ENCODE results near the gene GLCCI1.
A peak's percentile ranks its signal among the peaks of the same experiment; 100 is the strongest.

The GLCCI1 gene

GRCh38 chr7:7964250-7964649 lies 4.3 kb upstream of the GLCCI1 start:
- DNase-seq (ENCODE audit: low spot score): no peak

- DNase-seq (ENCODE audit: low spot score): no peak
These were observed 3.9 kb upstream of the GLCCI1 start for GRCh38 chr7:7964691-7965090.

DNA sequence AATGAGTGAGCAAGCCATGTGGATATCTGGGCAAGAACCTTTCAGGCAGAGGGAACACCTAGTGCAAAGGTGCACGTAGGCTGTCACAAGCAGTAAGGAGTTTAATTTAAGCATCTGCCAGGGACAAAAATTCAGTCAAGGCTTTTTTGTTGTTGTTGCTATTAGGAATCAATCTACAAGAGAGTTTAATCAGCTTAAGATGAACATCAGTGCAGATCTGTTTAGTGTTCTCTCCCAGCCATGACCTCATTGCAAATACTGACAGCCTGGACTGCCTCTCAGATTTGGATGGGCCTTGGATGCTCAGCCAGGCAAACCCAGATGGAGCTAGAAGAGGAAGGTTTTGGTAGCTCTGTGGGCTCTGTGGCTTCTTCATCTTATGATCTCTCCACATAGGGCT lies 3.3 kb upstream of the GLCCI1 start:
- DNase-seq (ENCODE audit: low spot score): no peak

DNA sequence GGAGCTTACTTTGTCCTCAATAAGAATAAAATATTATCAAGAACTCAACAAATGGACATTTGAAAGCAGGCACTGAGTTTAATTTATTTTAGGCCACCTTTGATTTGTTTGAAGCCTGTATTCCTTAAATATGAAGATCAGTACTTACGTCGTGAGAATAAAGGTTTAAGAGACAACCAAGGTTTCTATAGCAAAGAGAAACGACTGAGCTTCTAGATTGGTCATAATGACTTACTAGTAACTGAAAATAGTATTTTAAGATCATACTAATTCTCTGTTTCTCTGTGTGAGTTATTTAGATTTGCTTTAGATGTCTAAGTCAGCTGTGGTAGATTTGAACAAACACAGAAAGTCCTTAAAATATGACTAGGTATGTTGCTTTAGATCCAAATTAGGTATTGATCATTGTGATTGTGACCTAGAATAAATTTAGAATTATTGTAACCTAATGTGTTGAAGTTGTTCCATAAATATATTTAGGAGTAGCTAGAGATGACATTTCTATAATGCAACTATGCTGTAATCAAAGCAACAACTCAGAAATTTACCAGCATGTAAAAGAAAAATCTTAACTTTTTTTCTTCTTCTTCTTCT lies 2.4 kb upstream of the GLCCI1 start:
- DNase-seq (ENCODE audit: low spot score): no peak

GRCh38 chr7:7967886-7968543 lies 581 bp upstream of the GLCCI1 start:
- no peak for DNase-seq (ENCODE audit: low spot score)

- peak; percentile 47 for DNase-seq (ENCODE audit: low spot score)
These were observed 975 bp downstream of the GLCCI1 start for GRCh38 chr7:7969306-7970236.

GRCh38 chr7:7970237-7970530 lies 1.6 kb downstream of the GLCCI1 start:
- DNase-seq (ENCODE audit: low spot score): no peak

GRCh38 chr7:7970531-7971307 lies 2.1 kb downstream of the GLCCI1 start:
- DNase-seq (ENCODE audit: low spot score): peak; percentile 46

DNA sequence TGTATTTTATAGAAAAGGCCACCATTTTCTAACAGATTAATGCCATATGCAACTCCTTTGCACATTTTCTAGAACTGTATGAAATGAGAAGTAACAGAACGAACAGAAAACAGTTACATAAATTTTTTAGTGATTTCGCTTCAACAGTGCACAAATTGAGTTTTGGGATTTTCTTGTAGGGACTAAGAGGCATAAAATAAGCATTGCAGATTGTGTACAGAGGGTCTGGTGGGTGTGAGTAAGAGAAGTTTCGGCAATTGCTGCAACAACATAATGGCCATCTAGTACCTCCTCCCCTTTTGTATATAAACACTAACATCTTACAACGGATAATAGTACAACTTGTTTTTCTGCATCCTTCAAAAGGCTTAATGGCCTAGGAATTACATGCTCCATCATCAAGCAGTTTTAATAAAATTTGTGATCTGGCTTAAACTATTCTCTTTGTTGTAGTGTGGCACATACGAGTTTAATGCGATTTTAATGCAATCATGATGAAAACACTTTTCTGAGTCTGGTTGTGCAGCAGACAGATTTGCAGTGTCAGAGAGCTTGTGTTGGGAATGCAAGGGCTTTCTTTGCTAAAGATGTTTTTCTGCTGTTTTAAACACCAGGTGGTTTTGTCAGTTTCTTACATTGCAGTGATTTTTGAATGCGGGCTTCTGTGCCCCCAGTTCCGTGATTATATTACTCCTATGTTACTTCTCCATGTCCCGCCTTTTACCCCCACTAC lies 2.9 kb downstream of the GLCCI1 start:
- no peak for DNase-seq (ENCODE audit: low spot score)

GRCh38 chr7:7972128-7972527 lies 3.5 kb downstream of the GLCCI1 start:
- DNase-seq (ENCODE audit: low spot score): peak; percentile 39

- no peak for DNase-seq (ENCODE audit: low spot score)
These were observed 4.5 kb downstream of the GLCCI1 start for GRCh38 chr7:7972922-7973594.

- no peak for DNase-seq (ENCODE audit: low spot score)
These were observed 8.1 kb downstream of the GLCCI1 start for GRCh38 chr7:7976677-7977076.

GRCh38 chr7:7977774-7978173 lies 9.2 kb downstream of the GLCCI1 start:
- no peak for DNase-seq (ENCODE audit: low spot score)

DNA sequence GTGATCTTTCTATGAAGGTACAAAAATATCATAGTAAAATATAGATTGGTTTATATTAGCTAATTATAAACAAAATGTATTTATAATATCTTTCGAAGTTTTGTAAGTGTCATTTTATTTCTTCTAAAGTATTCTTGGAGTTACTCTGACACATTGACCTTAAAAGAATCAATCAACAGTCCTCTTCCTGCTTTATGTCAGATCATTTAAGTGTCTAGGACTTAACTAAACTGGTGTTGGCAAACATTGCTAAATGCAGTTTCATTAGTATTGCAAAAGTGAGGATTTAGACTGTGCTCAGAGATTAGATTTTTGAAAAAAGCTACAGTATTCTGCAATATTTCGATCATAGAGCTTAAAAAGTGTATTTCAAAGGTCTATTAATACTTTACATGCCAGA lies 10.3 kb downstream of the GLCCI1 start:
- no peak for DNase-seq (ENCODE audit: low spot score)

GRCh38 chr7:7979558-7979957 lies 11.0 kb downstream of the GLCCI1 start:
- DNase-seq (ENCODE audit: low spot score): no peak

DNA sequence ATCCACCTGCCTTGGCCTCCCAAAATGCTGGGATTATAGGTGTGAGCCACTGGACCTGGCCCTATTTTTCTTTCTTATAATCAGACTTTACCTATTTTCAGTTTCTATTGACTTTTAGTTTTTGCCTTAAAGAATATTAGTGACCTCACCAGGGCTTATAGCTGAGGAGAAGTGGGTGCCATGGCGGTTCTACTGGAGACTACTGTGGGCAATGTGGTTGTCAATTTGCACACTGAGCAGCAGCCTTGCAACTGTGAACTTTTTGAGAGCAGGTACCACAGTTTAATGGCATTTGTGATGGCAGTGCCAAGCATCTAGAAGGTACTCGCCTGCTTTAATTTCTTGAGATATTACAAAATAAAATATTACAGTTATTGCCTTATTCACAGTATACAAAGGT lies 11.5 kb downstream of the GLCCI1 start:
- DNase-seq (ENCODE audit: low spot score): no peak

- no peak for DNase-seq (ENCODE audit: low spot score)
These were observed 14.3 kb downstream of the GLCCI1 start for GRCh38 chr7:7982904-7983303.

DNA sequence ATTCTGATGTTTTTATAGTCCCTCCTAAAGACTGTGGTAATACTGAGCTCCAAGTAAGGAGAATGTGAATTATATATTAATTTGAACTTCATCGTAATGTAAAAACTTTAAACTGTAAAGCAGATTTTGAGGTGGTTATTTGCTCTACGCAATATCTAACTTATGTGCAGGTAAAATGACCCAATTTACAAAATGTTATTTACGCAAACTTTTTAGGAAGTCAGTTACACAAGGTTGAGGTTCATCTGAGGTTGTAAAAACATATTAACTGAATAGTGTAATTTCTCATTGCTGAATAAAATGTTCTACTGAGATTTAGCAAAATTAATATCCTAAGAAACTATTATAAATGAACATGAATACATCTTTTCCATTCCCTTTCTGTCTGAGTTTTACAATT lies 15.8 kb downstream of the GLCCI1 start:
- DNase-seq (ENCODE audit: low spot score): no peak

GRCh38 chr7:7988706-7989105 lies 20.1 kb downstream of the GLCCI1 start:
- no peak for DNase-seq (ENCODE audit: low spot score)

- no peak for DNase-seq (ENCODE audit: low spot score)
These were observed 20.5 kb downstream of the GLCCI1 start for GRCh38 chr7:7989133-7989532.
